Measurements from ENCODE around the gene AKTIP.

AKTIP gene

GRCh38 chr16:53523126-53523804, 20.3 kb upstream of the AKTIP start:
- Histone ChIP-seq H3K4me2 (ENCODE audit: low read length) (no peak overlapping the region), H3K4me1 (ENCODE audit: control insufficient read depth, low read length) (peaks cover 19% of the 10 kb centered on the region), H3F3A (ENCODE audit: control insufficient read depth, insufficient read depth) (no peaks in the 10 kb centered on the region), H3K9me2 (replicated peaks; ENCODE audit: control insufficient read depth, low read length) (no peaks in the 10 kb centered on the region), H3K4me3 (ENCODE audit: low read length) (no peak overlapping the region), H3K9me3 (ENCODE audit: control insufficient read depth, insufficient read depth, low read length) (no peaks in the 10 kb centered on the region), H3K27ac (ENCODE audit: low read depth, low read length) (no peak overlapping the region), H4K20me1 (ENCODE audit: control insufficient read depth, insufficient read depth, low read depth, low read length) (0 out of 2 replicates have a peak, but pooled peaks cover 3% of the 10 kb centered on the region), H3K79me2 (ENCODE audit: control insufficient read depth, low read length) (no peaks in the 10 kb centered on the region), H3K36me3 (ENCODE audit: control insufficient read depth, low read length) (no peaks in the 10 kb centered on the region), H3K27me3 (ENCODE audit: control insufficient read depth, low read length) (peaks cover 23% of the 10 kb centered on the region)
- TF ChIP-seq EZH2phosphoT487 (IDR thresholded peaks at IDR 0.05; ENCODE audit: borderline replicate concordance, low read length) (no peak), CTCF (IDR thresholded peaks at IDR 0.05; ENCODE audit: low read depth, low read length, poor library complexity, severe bottlenecking) (no peak)

- H3K27ac ChIP-seq (ENCODE audit: low read depth, low read length), result peak overlapping the region; percentile 63; the same call in 1 of the 2 replicates
- peak overlapping the region; percentile 71 for H3K4me3 ChIP-seq (ENCODE audit: low read length)
- peak overlapping the region; percentile 97 for H3K4me2 ChIP-seq (ENCODE audit: low read length)
- no peaks in the 10 kb centered on the region for H3K9me2 ChIP-seq (replicated peaks; ENCODE audit: control insufficient read depth, low read length)
- peaks cover 35% of the 10 kb centered on the region for H3K27me3 ChIP-seq (ENCODE audit: control insufficient read depth, low read length)
- H3K79me2 ChIP-seq (ENCODE audit: control insufficient read depth, low read length), result no peaks in the 10 kb centered on the region
- no peaks in the 10 kb centered on the region for H3F3A ChIP-seq (ENCODE audit: control insufficient read depth, insufficient read depth)
- 0 out of 2 replicates have a peak, but pooled peaks cover 3% of the 10 kb centered on the region for H4K20me1 ChIP-seq (ENCODE audit: control insufficient read depth, insufficient read depth, low read depth, low read length)
- H3K36me3 ChIP-seq (ENCODE audit: control insufficient read depth, low read length), result no peaks in the 10 kb centered on the region
- H3K4me1 ChIP-seq (ENCODE audit: control insufficient read depth, low read length), result peaks cover 29% of the 10 kb centered on the region
- TF ChIP-seq CTCF (IDR thresholded peaks at IDR 0.05; ENCODE audit: low read depth, low read length, poor library complexity, severe bottlenecking) (no peak), EZH2phosphoT487 (IDR thresholded peaks at IDR 0.05; ENCODE audit: borderline replicate concordance, low read length) (no peak)
- no peaks in the 10 kb centered on the region for H3K9me3 ChIP-seq (ENCODE audit: control insufficient read depth, insufficient read depth, low read length)
Observed at GRCh38 chr16:53519417-53520091, 16.5 kb upstream of the AKTIP start.

GRCh38 chr16:53518550-53519416, 15.8 kb upstream of the AKTIP start:
- H3K9me3 ChIP-seq (ENCODE audit: control insufficient read depth, insufficient read depth, low read length), result 0 out of 2 replicates have a peak, but pooled peaks cover under 1% of the 10 kb centered on the region
- peak overlapping the region; percentile 63 for H3K27ac ChIP-seq (ENCODE audit: low read depth, low read length)

More at GRCh38 chr16:53518550-53519416, 15.8 kb upstream of the AKTIP start:
- H3K36me3 ChIP-seq (ENCODE audit: control insufficient read depth, low read length), result no peaks in the 10 kb centered on the region
- peaks cover 35% of the 10 kb centered on the region for H3K27me3 ChIP-seq (ENCODE audit: control insufficient read depth, low read length)
- H3K4me2 ChIP-seq (ENCODE audit: low read length), result peak overlapping the region; percentile 97
- peaks cover 29% of the 10 kb centered on the region for H3K4me1 ChIP-seq (ENCODE audit: control insufficient read depth, low read length)
- H3F3A ChIP-seq (ENCODE audit: control insufficient read depth, insufficient read depth), result no peaks in the 10 kb centered on the region
- no peaks in the 10 kb centered on the region for H3K9me2 ChIP-seq (replicated peaks; ENCODE audit: control insufficient read depth, low read length)
- no peaks in the 10 kb centered on the region for H3K79me2 ChIP-seq (ENCODE audit: control insufficient read depth, low read length)
- peak overlapping the region; percentile 71 for H3K4me3 ChIP-seq (ENCODE audit: low read length)
- 0 out of 2 replicates have a peak, but pooled peaks cover 3% of the 10 kb centered on the region for H4K20me1 ChIP-seq (ENCODE audit: control insufficient read depth, insufficient read depth, low read depth, low read length)
- no peak for TF ChIP-seq CTCF (IDR thresholded peaks at IDR 0.05; ENCODE audit: low read depth, low read length, poor library complexity, severe bottlenecking)
- no peak for TF ChIP-seq EZH2phosphoT487 (IDR thresholded peaks at IDR 0.05; ENCODE audit: borderline replicate concordance, low read length)

Measured in DOHH2 (cell line).